Small intestine (tissue), 7 donors: Measurements from ENCODE around the gene METRNL. TPM values are rescaled to one million over a fixed set of nuclear protein-coding genes. Genes with fewer than 3 reads are reported as not detected.
A peak's percentile ranks its signal among the peaks of the same experiment; 100 is the strongest.
"Not testable (repeated sequence)": the region's sequence is repeated elsewhere in the genome, so short reads cannot be mapped to it uniquely, and the experiment has no call there.

Source experiments
- DNase-seq, 2 donors: peaks; one replicate each; pipeline versions ENCODE4 v3.0.0 to v3.0.0-alpha.2; 2013
- FAIRE-seq: peaks from 2 replicates; lab custom pipeline; 2012; peaks lifted over from hg19 to GRCh38; lab: Jason Lieb, UNC
- H3K27ac ChIP-seq, 3 donors: one replicate each; pipeline ENCODE4 v1.5.1; 2013; ENCODE audit warnings: low read length in 2 of 3, mild to moderate bottlenecking in 2 of 3, control low read depth in 1 of 3, inconsistent platforms in 1 of 3, low read depth in 1 of 3, moderate library complexity in 1 of 3
- H3K27me3 ChIP-seq, 3 donors: one replicate each; pipeline ENCODE4 v1.6.1; 2013; ENCODE audit warnings: low read length in 3 of 3, inconsistent platforms in 1 of 3; ENCODE audit not compliant: control insufficient read depth in 3 of 3, insufficient read depth in 3 of 3
- H3K36me3 ChIP-seq, 3 donors: one replicate each; pipeline ENCODE4 v1.6.1; 2013; ENCODE audit warnings: low read length in 3 of 3, inconsistent platforms in 1 of 3, low read depth in 1 of 3, mild to moderate bottlenecking in 1 of 3, moderate library complexity in 1 of 3; ENCODE audit not compliant: control insufficient read depth in 3 of 3, insufficient read depth in 2 of 3
- H3K4me1 ChIP-seq, 3 donors: one replicate each; pipeline ENCODE4 v1.6.1; 2013; ENCODE audit warnings: low read length in 2 of 3, inconsistent platforms in 1 of 3, low read depth in 1 of 3, mild to moderate bottlenecking in 1 of 3, moderate library complexity in 1 of 3; ENCODE audit not compliant: control insufficient read depth in 3 of 3, insufficient read depth in 2 of 3
- H3K4me3 ChIP-seq, 3 donors: one replicate each; pipeline ENCODE4 v1.5.1; 2013; ENCODE audit warnings: low read length in 3 of 3, control low read depth in 1 of 3, inconsistent platforms in 1 of 3, low read depth in 1 of 3, mild to moderate bottlenecking in 1 of 3, moderate library complexity in 1 of 3
- H3K9me3 ChIP-seq, 2 donors: one replicate each; pipeline ENCODE4 v1.6.1; 2013; ENCODE audit warnings: low read depth in 1 of 2, low read length in 1 of 2; ENCODE audit not compliant: control insufficient read depth in 2 of 2, insufficient read depth in 1 of 2
- WGBS, 3 donors: extraction: QIAGEN DNeasy Blood & Tissue Kit; methylation state at CpG; one replicate each; pipeline ENCODE4 v1.1.7; 2013; 5-methylcytosine and 5-hydroxymethylcytosine counted together
- polyA plus RNA-seq, 4 donors: library from polyadenylated mRNA; stranded (reverse) in 3 of 4; unstranded in 1 of 4; fragments of 200-250 nt in 3 of 4; fragments of 120-200 nt in 1 of 4; gene quantifications; one replicate each; pipeline versions ENCODE4 v1.2.1 to v1.2.3, GENCODE V29; 2013
- donor health status: healthy with polysubstance abuse.
- donor health status: control.
- donor health status: control.
- donor health status: Bipolar disorder and iron deficiency.
- donor health status: healthy.

Gene METRNL
- polyA plus RNA-seq, 4 donors, result 64.4 to 119 (median 115) TPM

- DNase-seq, result peak in 1 of 2 donors; percentile 32
- 64 to 88% (median 68%) methylated on average over 13 of the region's 13 CpGs for WGBS, 3 donors
Measured at GRCh38 chr17:83053739-83054451, 25.5 kb upstream of the METRNL start.

GRCh38 chr17:83054518-83055125 is 24.8 kb upstream of the METRNL start:
- FAIRE-seq, result no peak
- no peak overlapping the region for H3K4me3 ChIP-seq
- H3K27me3 ChIP-seq, result no peaks in the 10 kb centered on the region
- WGBS, 3 donors, result 91 to 97% (median 97%) methylated on average over 13 of the region's 13 CpGs
- no peak for DNase-seq
- H3K4me1 ChIP-seq, result peaks cover 2 to 6% (median 3%) of the 10 kb centered on the region in 3 donors
- H3K36me3 ChIP-seq, result no peaks in the 10 kb centered on the region
- peak overlapping the region in 1 of 3 donors; percentile 1 for H3K27ac ChIP-seq
- no peaks in the 10 kb centered on the region for H3K9me3 ChIP-seq

More at GRCh38 chr17:83053739-83054451, 25.5 kb upstream of the METRNL start:
- no peak overlapping the region for H3K4me3 ChIP-seq
- no peaks in the 10 kb centered on the region for H3K36me3 ChIP-seq
- no peaks in the 10 kb centered on the region for H3K27me3 ChIP-seq
- peaks cover 2 to 6% (median 3%) of the 10 kb centered on the region in 3 donors for H3K4me1 ChIP-seq
- H3K27ac ChIP-seq, result peak overlapping the region in 1 of 3 donors; percentile 62
- FAIRE-seq, result no peak
- H3K9me3 ChIP-seq, result no peaks in the 10 kb centered on the region

- not testable (repeated sequence) for DNase-seq, H3K4me3 ChIP-seq, H3K36me3 ChIP-seq, H3K27ac ChIP-seq, H3K4me1 ChIP-seq, FAIRE-seq, H3K27me3 ChIP-seq, H3K9me3 ChIP-seq
- WGBS, 3 donors, result 91 to 94% (median 92%) methylated on average over 16 to 25 of the region's 25 CpGs
Measured at GRCh38 chr17:83055176-83055575, 24.2 kb upstream of the METRNL start.

- no peaks in the 10 kb centered on the region for H3K36me3 ChIP-seq
- H3K4me3 ChIP-seq, result no peak overlapping the region
- H3K27ac ChIP-seq, result no peak overlapping the region
- FAIRE-seq (no peak), DNase-seq (no peak)
- WGBS, 3 donors, result 75 to 77% (median 76%) methylated on average over 16 of the region's 16 CpGs
- no peaks in the 10 kb centered on the region for H3K9me3 ChIP-seq
- H3K4me1 ChIP-seq, result peaks cover 0 to 6% (median 3%) of the 10 kb centered on the region in 3 donors
- no peaks in the 10 kb centered on the region for H3K27me3 ChIP-seq
Measured at GRCh38 chr17:83055911-83056582, 23.4 kb upstream of the METRNL start.

GRCh38 chr17:83056583-83057396 is 22.6 kb upstream of the METRNL start:
- Histone ChIP-seq H3K4me3 (no peak overlapping the region), H3K27ac (no peak overlapping the region), H3K9me3 (no peaks in the 10 kb centered on the region), H3K27me3 (no peaks in the 10 kb centered on the region), H3K36me3 (no peaks in the 10 kb centered on the region), H3K4me1 (peaks cover 0 to 6% (median 3%) of the 10 kb centered on the region in 3 donors)
- DNase-seq (no peak), FAIRE-seq (no peak)
- 82 to 85% (median 84%) methylated on average over 30 of the region's 30 CpGs for WGBS, 3 donors

GRCh38 chr17:83057397-83057761 is 22.0 kb upstream of the METRNL start:
- FAIRE-seq (no peak), DNase-seq (no peak)
- peaks cover 0 to 3% (median 2%) of the 10 kb centered on the region in 3 donors for H3K4me1 ChIP-seq
- H3K27me3 ChIP-seq, result no peaks in the 10 kb centered on the region
- WGBS, 3 donors, result 85 to 89% (median 87%) methylated on average over 14 of the region's 14 CpGs
- no peaks in the 10 kb centered on the region for H3K36me3 ChIP-seq
- H3K9me3 ChIP-seq, result no peaks in the 10 kb centered on the region
- H3K4me3 ChIP-seq, result no peak overlapping the region
- no peak overlapping the region for H3K27ac ChIP-seq

- Histone ChIP-seq H3K4me1 (peaks cover 0 to 2% (median 0%) of the 10 kb centered on the region in 3 donors), H3K9me3 (no peaks in the 10 kb centered on the region), H3K27ac (no peak overlapping the region), H3K27me3 (no peaks in the 10 kb centered on the region), H3K4me3 (no peak overlapping the region), H3K36me3 (no peaks in the 10 kb centered on the region)
- DNase-seq, result no peak
- no peak for FAIRE-seq
- WGBS, 3 donors, result 91 to 92% (median 92%) methylated on average over 19 of the region's 19 CpGs
Measured at GRCh38 chr17:83057793-83058265, 21.6 kb upstream of the METRNL start.
